ENCODE measurements around the gene NMUR1.
"Not testable (repeated sequence)": the region's sequence is repeated elsewhere in the genome, so short reads cannot be mapped to it uniquely, and the experiment has no call there.

Gene NMUR1

DNA sequence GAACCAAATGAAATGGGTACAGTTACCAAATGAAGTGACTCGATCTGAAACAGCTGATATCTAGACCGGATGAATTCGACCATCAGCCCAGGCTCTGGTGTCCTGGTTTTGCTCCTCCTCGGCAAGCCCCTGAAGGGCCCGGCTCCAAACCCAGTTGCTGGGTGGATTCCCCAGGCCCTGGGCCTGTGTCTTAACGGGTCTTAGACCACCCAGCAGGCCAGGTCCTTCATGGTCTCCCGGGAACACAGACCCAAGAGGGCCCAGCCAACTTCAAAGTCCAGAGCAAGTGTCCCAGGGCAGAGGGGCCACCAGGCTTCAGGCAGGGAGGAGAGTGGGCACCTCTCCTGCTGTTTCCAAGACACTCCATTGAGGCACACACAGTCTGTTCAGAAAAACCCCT, 26.7 kb upstream of the NMUR1 start (continued):
- TF ChIP-seq, protein P1, sequence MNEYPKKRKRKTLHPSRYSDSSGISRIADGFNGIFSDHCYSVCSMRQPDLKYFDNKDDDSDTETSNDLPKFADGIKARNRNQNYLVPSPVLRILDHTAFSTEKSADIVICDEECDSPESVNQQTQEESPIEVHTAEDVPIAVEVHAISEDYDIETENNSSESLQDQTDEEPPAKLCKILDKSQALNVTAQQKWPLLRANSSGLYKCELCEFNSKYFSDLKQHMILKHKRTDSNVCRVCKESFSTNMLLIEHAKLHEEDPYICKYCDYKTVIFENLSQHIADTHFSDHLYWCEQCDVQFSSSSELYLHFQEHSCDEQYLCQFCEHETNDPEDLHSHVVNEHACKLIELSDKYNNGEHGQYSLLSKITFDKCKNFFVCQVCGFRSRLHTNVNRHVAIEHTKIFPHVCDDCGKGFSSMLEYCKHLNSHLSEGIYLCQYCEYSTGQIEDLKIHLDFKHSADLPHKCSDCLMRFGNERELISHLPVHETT (tag by site-specific recombination; IDR thresholded peaks at IDR 0.05), result no peak
- TF ChIP-seq, protein P2, sequence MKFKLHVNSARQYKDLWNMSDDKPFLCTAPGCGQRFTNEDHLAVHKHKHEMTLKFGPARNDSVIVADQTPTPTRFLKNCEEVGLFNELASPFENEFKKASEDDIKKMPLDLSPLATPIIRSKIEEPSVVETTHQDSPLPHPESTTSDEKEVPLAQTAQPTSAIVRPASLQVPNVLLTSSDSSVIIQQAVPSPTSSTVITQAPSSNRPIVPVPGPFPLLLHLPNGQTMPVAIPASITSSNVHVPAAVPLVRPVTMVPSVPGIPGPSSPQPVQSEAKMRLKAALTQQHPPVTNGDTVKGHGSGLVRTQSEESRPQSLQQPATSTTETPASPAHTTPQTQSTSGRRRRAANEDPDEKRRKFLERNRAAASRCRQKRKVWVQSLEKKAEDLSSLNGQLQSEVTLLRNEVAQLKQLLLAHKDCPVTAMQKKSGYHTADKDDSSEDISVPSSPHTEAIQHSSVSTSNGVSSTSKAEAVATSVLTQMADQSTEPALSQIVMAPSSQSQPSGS (tag by site-specific recombination; IDR thresholded peaks at IDR 0.05; ENCODE audit: low read depth), result no peak
- TF ChIP-seq SALL2 (tag by site-specific recombination; IDR thresholded peaks at IDR 0.05; ENCODE audit: borderline replicate concordance) (no peak), ZNF707 (tag by site-specific recombination; IDR thresholded peaks at IDR 0.05) (no peak), TRIM28 (IDR thresholded peaks at IDR 0.05; ENCODE audit: borderline replicate concordance, low read length) (no peak), ZNF341 (tag by site-specific recombination; IDR thresholded peaks at IDR 0.05; ENCODE audit: low read depth) (no peak), ZNF544 (tag by site-specific recombination; IDR thresholded peaks at IDR 0.05) (no peak), ZNF157 (tag by site-specific recombination; IDR thresholded peaks at IDR 0.05) (no peak), ZNF830 (tag by site-specific recombination; IDR thresholded peaks at IDR 0.05; ENCODE audit: low read depth) (no peak), ZNF629 (tag by site-specific recombination; IDR thresholded peaks at IDR 0.05) (no peak), ZIC2 (tag by site-specific recombination; IDR thresholded peaks at IDR 0.05) (no peak)
- TF ChIP-seq, protein P3, sequence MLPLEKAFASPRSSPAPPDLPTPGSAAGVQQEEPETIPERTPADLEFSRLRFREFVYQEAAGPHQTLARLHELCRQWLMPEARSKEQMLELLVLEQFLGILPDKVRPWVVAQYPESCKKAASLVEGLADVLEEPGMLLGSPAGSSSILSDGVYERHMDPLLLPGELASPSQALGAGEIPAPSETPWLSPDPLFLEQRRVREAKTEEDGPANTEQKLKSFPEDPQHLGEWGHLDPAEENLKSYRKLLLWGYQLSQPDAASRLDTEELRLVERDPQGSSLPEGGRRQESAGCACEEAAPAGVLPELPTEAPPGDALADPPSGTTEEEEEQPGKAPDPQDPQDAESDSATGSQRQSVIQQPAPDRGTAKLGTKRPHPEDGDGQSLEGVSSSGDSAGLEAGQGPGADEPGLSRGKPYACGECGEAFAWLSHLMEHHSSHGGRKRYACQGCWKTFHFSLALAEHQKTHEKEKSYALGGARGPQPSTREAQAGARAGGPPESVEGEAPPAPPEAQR (tag by site-specific recombination; IDR thresholded peaks at IDR 0.05), result no peak

DNA sequence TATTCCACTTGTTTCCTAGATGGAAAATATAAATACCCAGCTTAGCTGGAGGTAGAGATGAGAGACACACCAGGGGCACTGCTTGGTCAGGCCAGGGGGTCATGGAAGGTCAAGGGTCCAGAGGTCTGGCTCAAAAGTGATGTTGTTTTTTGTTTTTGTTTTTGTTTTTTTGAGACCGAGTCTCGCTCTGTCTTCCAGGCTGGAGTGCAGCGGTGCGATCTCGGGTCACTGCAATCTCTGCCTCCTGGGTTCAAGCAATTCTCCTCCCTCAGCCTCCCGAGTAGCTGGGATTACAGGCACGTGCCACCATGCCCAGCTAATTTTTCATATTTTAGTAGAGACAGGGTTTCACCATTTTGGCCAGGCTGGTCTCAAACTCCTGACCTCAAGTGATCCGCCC, 26.3 kb upstream of the NMUR1 start:
- POLR2A ChIA-PET; H3K27ac ChIP-seq (ENCODE audit: extremely low read depth, low read depth, low read length); H3K4me3 ChIP-seq (ENCODE audit: low read depth, low read length); H3K36me3 ChIP-seq (ENCODE audit: control insufficient read depth in 2 of 2, insufficient read depth in 1 of 2, low read length in 2 of 2); H3K4me1 ChIP-seq (ENCODE audit: control insufficient read depth, insufficient read depth, low read length); H3K9me3 ChIP-seq (ENCODE audit: control insufficient read depth, insufficient read depth, low read depth, low read length): not testable (repeated sequence)
- CTCF ChIA-PET, result interaction anchor here (0.7 to 2.0 kb wide), 4 partner anchors 11 to 209 kb away, joined by 3 to 10 read pairs (median 4); no protein-coding TSS in a partner anchor

DNA sequence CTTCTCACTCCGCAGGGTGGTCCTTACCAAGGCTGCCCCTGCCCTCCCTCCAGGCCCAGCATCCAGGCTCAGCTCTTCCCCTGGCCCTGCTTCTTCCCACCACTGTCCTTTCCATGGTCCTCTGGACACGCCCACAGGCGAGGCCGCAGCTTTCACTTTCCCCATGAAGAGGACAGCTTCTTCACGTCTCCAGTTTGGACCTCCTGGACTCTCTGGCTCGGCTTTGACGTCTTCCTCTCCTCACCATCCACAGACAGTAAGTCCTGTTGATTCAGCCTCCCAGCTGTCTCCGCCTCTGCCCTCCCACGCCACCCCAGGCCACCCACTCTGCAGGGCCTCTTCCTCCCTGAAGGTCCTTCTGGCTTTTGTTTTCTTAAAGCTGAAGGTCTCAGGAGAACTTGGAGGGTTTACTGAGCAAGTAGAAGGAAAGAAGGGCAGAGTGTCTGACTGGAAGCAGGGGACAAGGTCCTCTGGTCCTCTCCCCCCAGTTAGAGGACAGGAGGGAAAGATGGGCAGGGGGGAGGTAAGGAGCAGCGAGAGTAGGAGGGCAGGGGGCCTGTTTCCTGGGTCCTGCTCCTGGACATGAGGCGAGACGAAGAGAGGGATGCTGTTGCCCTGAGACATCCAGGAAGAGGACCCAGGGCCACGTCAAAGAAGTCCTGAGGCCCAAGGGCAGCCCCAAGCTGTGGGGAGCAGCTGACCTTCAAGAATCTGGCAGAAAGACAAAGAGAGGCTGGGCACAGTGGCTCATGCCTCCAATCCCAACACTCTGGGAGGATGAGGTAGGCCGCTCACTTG, 24.7 kb upstream of the NMUR1 start:
- no peak overlapping the region for H3K27ac ChIP-seq (ENCODE audit: extremely low read depth, low read depth, low read length)
- H3K36me3 ChIP-seq (ENCODE audit: control insufficient read depth in 2 of 2, insufficient read depth in 1 of 2, low read length in 2 of 2), result no peaks in the 10 kb centered on the region
- no peaks in the 10 kb centered on the region for H3K4me1 ChIP-seq (ENCODE audit: control insufficient read depth, insufficient read depth, low read length)
- no peak overlapping the region for H3K4me3 ChIP-seq (ENCODE audit: low read depth, low read length)
- ChIA-PET POLR2A (interaction anchor here (0.6 kb wide), 1 partner anchor 129 kb away, joined by 3 read pairs; no protein-coding TSS in a partner anchor), CTCF (interaction anchor here (0.5 to 0.6 kb wide), 3 partner anchors 8 to 334 kb away, joined by 3 read pairs; no protein-coding TSS in a partner anchor)
- no peak for TF ChIP-seq ZNF174 (tag by site-specific recombination; IDR thresholded peaks at IDR 0.05)
- TF ChIP-seq ZFHX2 (tag by site-specific recombination; conservative IDR thresholded peaks at IDR 0.05), result peak; percentile 61
- TF ChIP-seq EGR2 (tag by site-specific recombination; IDR thresholded peaks at IDR 0.05; ENCODE audit: low read depth), result peak; percentile 48; the same call in 1 of the 2 replicates
- H3K9me3 ChIP-seq (ENCODE audit: control insufficient read depth, insufficient read depth, low read depth, low read length), result no peaks in the 10 kb centered on the region

DNA sequence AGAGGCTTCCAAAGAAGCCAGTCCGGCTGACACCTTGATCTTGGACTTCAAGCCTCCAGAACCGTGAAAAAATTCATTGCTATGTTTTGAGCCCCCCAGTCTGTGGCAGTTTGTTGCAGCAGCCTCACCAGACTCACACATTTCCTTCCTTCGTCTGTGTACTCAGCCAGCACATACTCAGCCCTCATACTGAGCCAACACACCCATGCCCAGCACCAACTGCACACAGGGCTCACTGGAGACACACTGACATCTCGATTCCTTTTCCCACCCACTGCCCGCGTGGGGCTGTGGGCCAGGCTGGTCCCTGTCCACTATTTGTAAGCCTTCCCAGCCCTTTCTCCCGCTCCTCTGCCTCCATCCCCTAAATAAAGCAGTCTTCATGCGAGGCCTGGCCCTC, 24.1 kb upstream of the NMUR1 start:
- Histone ChIP-seq H3K9me3 (ENCODE audit: control insufficient read depth, insufficient read depth, low read depth, low read length) (no peaks in the 10 kb centered on the region), H3K4me1 (ENCODE audit: control insufficient read depth, insufficient read depth, low read length) (no peaks in the 10 kb centered on the region), H3K4me3 (ENCODE audit: low read depth, low read length) (no peak overlapping the region), H3K36me3 (ENCODE audit: control insufficient read depth in 2 of 2, insufficient read depth in 1 of 2, low read length in 2 of 2) (no peaks in the 10 kb centered on the region), H3K27ac (ENCODE audit: extremely low read depth, low read depth, low read length) (no peak overlapping the region)
- CTCF ChIA-PET, result no interaction called here
- TF ChIP-seq MEIS1 (CRISPR knock-in tag; IDR thresholded peaks at IDR 0.05; ENCODE audit: borderline replicate concordance) (no peak), ZNF335 (tag by site-specific recombination; conservative IDR thresholded peaks at IDR 0.05) (no peak), ZNF112 (tag by site-specific recombination; IDR thresholded peaks at IDR 0.05) (no peak), KLF1 (tag by site-specific recombination; IDR thresholded peaks at IDR 0.05) (no peak), SETDB1 (IDR thresholded peaks at IDR 0.05; ENCODE audit: insufficient read length, low read length) (no peak), ZBTB17 (tag by site-specific recombination; IDR thresholded peaks at IDR 0.05) (no peak)
- TF ChIP-seq, protein P2 (tag by site-specific recombination; IDR thresholded peaks at IDR 0.05; ENCODE audit: low read depth), result no peak
- POLR2A ChIA-PET, result no interaction called here
